Keratinocyte (primary cell): ENCODE results near the gene GATAD1.

Experiments used
- CTCF ChIP-seq, 3 experiments: IDR thresholded peaks in 1 of 3; conservative IDR thresholded peaks in 1 of 3; optimal IDR thresholded peaks in 1 of 3; 2 replicates in 2 of 3; 3 replicates in 1 of 3; pipeline versions ENCODE3 to v1.5.1; 2011; ENCODE audit warnings: low read length in 3 of 3, mild to moderate bottlenecking in 3 of 3, moderate library complexity in 2 of 3, control low read depth in 1 of 3, inconsistent platforms in 1 of 3; ENCODE audit not compliant: insufficient read depth in 2 of 3; ENCODE audit errors: extremely low read depth in 1 of 3
- EZH2 ChIP-seq: IDR thresholded peaks from one replicate; pipeline ENCODE4 v1.6.1; 2012; ENCODE audit warnings: inconsistent platforms, mild to moderate bottlenecking, low read length, moderate library complexity

- TF ChIP-seq CTCF (optimal IDR thresholded peaks at IDR 0.05 in 1 of 3, IDR thresholded peaks at IDR 0.05 in 1 of 3, conservative IDR thresholded peaks at IDR 0.05 in 1 of 3; ENCODE audit: extremely low read depth in 1 of 3, insufficient read depth in 2 of 3, low read length in 3 of 3) (no peak), EZH2 (no peak)
Observed at GRCh38 chr7:92413550-92413949, 33.7 kb upstream of the GATAD1 start.
